T-helper 22 cell (primary cell): ENCODE data around the gene RPS4Y2.

ENCODE experiments used
- DNase-seq: peaks from one replicate; pipeline ENCODE4 v3.0.0-alpha.2; 2020; ENCODE audit warnings: low read depth

RPS4Y2 gene

GRCh38 chrY:20755808-20756207, at the start of gene RPS4Y2:
Gene RPS4Y2, plus strand, starts transcription at chrY:20756108. Its CDS starts 56 bp downstream, at chrY:20756164.
- no peak for DNase-seq

- no peak for DNase-seq
Observed at GRCh38 chrY:20714391-20714790, 41.5 kb upstream of the RPS4Y2 start.

- DNase-seq: no peak
Observed at GRCh38 chrY:20726184-20726907, 29.6 kb upstream of the RPS4Y2 start.

GRCh38 chrY:20735200-20735599, 20.7 kb upstream of the RPS4Y2 start:
- no peak for DNase-seq

- DNase-seq: no peak
Observed at GRCh38 chrY:20739806-20740205, 16.1 kb upstream of the RPS4Y2 start.

- DNase-seq: no peak
Observed at GRCh38 chrY:20740609-20741008, 15.3 kb upstream of the RPS4Y2 start.

GRCh38 chrY:20745060-20745459, 10.8 kb upstream of the RPS4Y2 start:
- DNase-seq: no peak

GRCh38 chrY:20746919-20747318, 9.0 kb upstream of the RPS4Y2 start:
- no peak for DNase-seq

- no peak for DNase-seq
Observed at GRCh38 chrY:20763869-20764268, 8.0 kb downstream of the RPS4Y2 start.

GRCh38 chrY:20765117-20765516, 9.2 kb downstream of the RPS4Y2 start:
- no peak for DNase-seq

- DNase-seq: no peak
Observed at GRCh38 chrY:20770755-20771154, 14.8 kb downstream of the RPS4Y2 start.

- no peak for DNase-seq
Observed at GRCh38 chrY:20776104-20776503, 20.2 kb downstream of the RPS4Y2 start.

GRCh38 chrY:20780104-20780654, 24.3 kb downstream of the RPS4Y2 start:
- DNase-seq: no peak

- no peak for DNase-seq
Observed at GRCh38 chrY:20780776-20781175, 24.9 kb downstream of the RPS4Y2 start.

GRCh38 chrY:20781408-20781807, 25.5 kb downstream of the RPS4Y2 start:
- no peak for DNase-seq

GRCh38 chrY:20784965-20785364, 29.1 kb downstream of the RPS4Y2 start:
- DNase-seq: no peak

GRCh38 chrY:20787076-20787475, 31.2 kb downstream of the RPS4Y2 start:
- no peak for DNase-seq

GRCh38 chrY:20798351-20799049, 42.6 kb downstream of the RPS4Y2 start:
- DNase-seq: no peak

- no peak for DNase-seq
Observed at GRCh38 chrY:20802659-20803058, 46.8 kb downstream of the RPS4Y2 start.

GRCh38 chrY:20806243-20806642, 50.3 kb downstream of the RPS4Y2 start:
- no peak for DNase-seq

- DNase-seq: no peak
Observed at GRCh38 chrY:20813459-20813858, 57.6 kb downstream of the RPS4Y2 start.

GRCh38 chrY:20814794-20815193, 58.9 kb downstream of the RPS4Y2 start:
- no peak for DNase-seq

- DNase-seq: no peak
Observed at GRCh38 chrY:20817067-20817466, 61.2 kb downstream of the RPS4Y2 start.
